VCaP (cell line): ENCODE data around the gene FBXO42.
A peak's percentile ranks its signal among the peaks of the same experiment; 100 is the strongest.
"Not testable (repeated sequence)": the region's sequence is repeated elsewhere in the genome, so short reads cannot be mapped to it uniquely, and the experiment has no call there.

Experiments
- H3K27ac ChIP-seq: fragments of 450-650 bp; 2 replicates; pipeline ENCODE4 v1.5.1; 2017
- CTCF ChIP-seq: fragments of 450-650 bp; conservative IDR thresholded peaks from 2 replicates; pipeline ENCODE4 v1.5.1; 2017; ENCODE audit warnings: mild to moderate bottlenecking, moderate library complexity

The FBXO42 gene

GRCh38 chr1:16218014-16218673 is 134.1 kb downstream of the FBXO42 start:
- no peak for TF ChIP-seq CTCF
- H3K27ac ChIP-seq, result peak overlapping the region; percentile 34; the same call in 1 of the 2 replicates

GRCh38 chr1:16217061-16217785 is 135.1 kb downstream of the FBXO42 start:
- no peak for TF ChIP-seq CTCF
- peak overlapping the region; percentile 34; the same call in 1 of the 2 replicates for H3K27ac ChIP-seq

GRCh38 chr1:16215882-16216753 is 136.2 kb downstream of the FBXO42 start:
- no peak for TF ChIP-seq CTCF
- H3K27ac ChIP-seq, result no peak overlapping the region

- not testable (repeated sequence) for H3K27ac ChIP-seq
Measured at GRCh38 chr1:16215240-16215639, 137.0 kb downstream of the FBXO42 start.

GRCh38 chr1:16213544-16213943 is 138.7 kb downstream of the FBXO42 start:
- not testable (repeated sequence) for H3K27ac ChIP-seq

GRCh38 chr1:16213013-16213412 is 139.3 kb downstream of the FBXO42 start:
- H3K27ac ChIP-seq, result no peak overlapping the region
- TF ChIP-seq CTCF, result no peak

- no peak within 1 kb of the TSS for H3K27ac ChIP-seq
- no peak for TF ChIP-seq CTCF
Measured at GRCh38 chr1:16212251-16212961, 139.9 kb downstream of the FBXO42 start, which contains the start of gene ARHGEF19. ARHGEF19 (minus strand) TSS chr1:16212652; CDS start chr1:16209054, 3,598 bp downstream.

GRCh38 chr1:16211824-16212223 is 140.5 kb downstream of the FBXO42 start:
- TF ChIP-seq CTCF, result no peak
- H3K27ac ChIP-seq, result no peak overlapping the region
